Ishikawa (cell line): Measurements from ENCODE around the gene PEAK3.

ENCODE experiments used
- CEBPB ChIP-seq: IDR thresholded peaks from 2 replicates; pipeline ENCODE4 v1.6.1; 2012
- CREB1 ChIP-seq: IDR thresholded peaks from 2 replicates; pipeline ENCODE4 v1.6.1; 2012; ENCODE audit warnings: low read depth
- EGR1 ChIP-seq: IDR thresholded peaks from 2 replicates; pipeline ENCODE4 v1.6.1; 2012
- EP300 ChIP-seq: IDR thresholded peaks from 2 replicates; pipeline ENCODE4 v1.6.1; 2012; ENCODE audit warnings: borderline replicate concordance
- FOXM1 ChIP-seq: IDR thresholded peaks from 2 replicates; pipeline ENCODE4 v1.6.1; 2012; ENCODE audit warnings: low read depth, borderline replicate concordance
- NFIC ChIP-seq: IDR thresholded peaks from 2 replicates; pipeline ENCODE4 v1.6.1; 2012
- RAD21 ChIP-seq: IDR thresholded peaks from 2 replicates; pipeline ENCODE4 v1.6.1; 2012; ENCODE audit warnings: low read depth
- REST ChIP-seq: IDR thresholded peaks from 2 replicates; pipeline ENCODE4 v1.6.1; 2012; ENCODE audit warnings: low read depth, mild to moderate bottlenecking
- TAF1 ChIP-seq: IDR thresholded peaks from 2 replicates; pipeline ENCODE4 v1.6.1; 2012; ENCODE audit warnings: low read depth, mild to moderate bottlenecking
- TCF12 ChIP-seq: IDR thresholded peaks from 2 replicates; pipeline ENCODE4 v1.6.1; 2012; ENCODE audit warnings: low read depth
- TEAD4 ChIP-seq: IDR thresholded peaks from 2 replicates; pipeline ENCODE4 v1.6.1; 2012
- YY1 ChIP-seq: IDR thresholded peaks from 2 replicates; pipeline ENCODE4 v1.6.1; 2012; ENCODE audit warnings: low read depth
- ZBTB7A ChIP-seq: IDR thresholded peaks from 2 replicates; pipeline ENCODE4 v1.6.1; 2012; ENCODE audit warnings: low read depth
- TF ChIP-seq, protein P1 (sequence below): IDR thresholded peaks from 2 replicates; pipeline ENCODE4 v1.6.1; 2012
- TF ChIP-seq, protein P2 (sequence below): IDR thresholded peaks from 2 replicates; pipeline ENCODE4 v1.6.1; 2012

Gene PEAK3

GRCh38 chr19:2242092-2242537 is 39.9 kb downstream of the PEAK3 start:
- TF ChIP-seq, protein P1, sequence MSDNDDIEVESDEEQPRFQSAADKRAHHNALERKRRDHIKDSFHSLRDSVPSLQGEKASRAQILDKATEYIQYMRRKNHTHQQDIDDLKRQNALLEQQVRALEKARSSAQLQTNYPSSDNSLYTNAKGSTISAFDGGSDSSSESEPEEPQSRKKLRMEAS, result no peak
- no peak for TF ChIP-seq FOXM1
- no peak for TF ChIP-seq CEBPB
- TF ChIP-seq TEAD4, result no peak
- TF ChIP-seq, protein P2, sequence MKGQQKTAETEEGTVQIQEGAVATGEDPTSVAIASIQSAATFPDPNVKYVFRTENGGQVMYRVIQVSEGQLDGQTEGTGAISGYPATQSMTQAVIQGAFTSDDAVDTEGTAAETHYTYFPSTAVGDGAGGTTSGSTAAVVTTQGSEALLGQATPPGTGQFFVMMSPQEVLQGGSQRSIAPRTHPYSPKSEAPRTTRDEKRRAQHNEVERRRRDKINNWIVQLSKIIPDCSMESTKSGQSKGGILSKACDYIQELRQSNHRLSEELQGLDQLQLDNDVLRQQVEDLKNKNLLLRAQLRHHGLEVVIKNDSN, result no peak
- no peak for TF ChIP-seq EP300
- no peak for TF ChIP-seq TAF1
- TF ChIP-seq ZBTB7A, result no peak
- TF ChIP-seq YY1, result no peak
- no peak for TF ChIP-seq REST
- TF ChIP-seq NFIC, result no peak

DNA sequence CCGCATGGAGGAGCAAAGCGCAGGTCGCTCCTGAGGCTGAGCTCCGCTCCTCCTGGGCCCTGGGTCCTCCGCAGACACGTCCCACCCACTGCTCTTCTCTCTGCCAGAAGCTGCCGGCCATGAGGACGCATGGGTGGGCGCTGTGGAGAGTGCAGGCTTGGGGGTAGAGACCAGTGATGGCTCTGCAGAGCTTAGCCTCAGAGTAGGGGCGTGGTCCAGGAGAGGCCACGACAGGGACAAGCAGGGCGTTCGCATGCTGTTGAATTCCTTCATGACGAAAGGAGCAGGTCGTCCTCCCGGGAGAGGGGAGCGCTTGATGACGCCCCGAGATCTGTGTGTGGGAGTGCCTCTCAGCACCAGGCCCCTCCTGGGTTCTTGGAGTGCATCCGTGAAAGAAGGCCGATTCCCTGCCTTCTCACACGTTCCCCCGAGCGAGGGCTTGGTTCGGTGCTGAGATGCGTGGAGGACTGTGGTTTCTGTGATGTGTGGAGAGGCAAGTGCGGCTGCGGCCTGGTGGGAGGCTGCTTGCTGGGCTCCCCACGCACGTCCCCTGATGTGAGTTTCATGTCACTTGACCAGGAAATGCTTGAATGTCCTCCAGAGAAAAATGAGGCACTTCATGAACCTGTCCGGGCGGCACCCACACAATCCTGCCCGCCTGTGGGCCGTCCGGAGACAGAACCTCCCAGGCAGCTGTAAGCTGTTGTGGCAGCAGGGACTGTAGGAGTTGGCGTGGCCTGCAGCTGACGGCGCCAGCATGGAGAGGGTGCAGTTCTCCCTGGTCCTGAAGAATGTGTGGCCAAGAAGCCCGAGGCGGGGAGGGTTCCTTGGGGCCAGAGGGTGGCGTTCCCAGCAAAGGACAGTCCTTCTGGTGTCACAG is 40.9 kb downstream of the PEAK3 start:
- TF ChIP-seq EGR1 (no peak), NFIC (no peak), CREB1 (no peak)

DNA sequence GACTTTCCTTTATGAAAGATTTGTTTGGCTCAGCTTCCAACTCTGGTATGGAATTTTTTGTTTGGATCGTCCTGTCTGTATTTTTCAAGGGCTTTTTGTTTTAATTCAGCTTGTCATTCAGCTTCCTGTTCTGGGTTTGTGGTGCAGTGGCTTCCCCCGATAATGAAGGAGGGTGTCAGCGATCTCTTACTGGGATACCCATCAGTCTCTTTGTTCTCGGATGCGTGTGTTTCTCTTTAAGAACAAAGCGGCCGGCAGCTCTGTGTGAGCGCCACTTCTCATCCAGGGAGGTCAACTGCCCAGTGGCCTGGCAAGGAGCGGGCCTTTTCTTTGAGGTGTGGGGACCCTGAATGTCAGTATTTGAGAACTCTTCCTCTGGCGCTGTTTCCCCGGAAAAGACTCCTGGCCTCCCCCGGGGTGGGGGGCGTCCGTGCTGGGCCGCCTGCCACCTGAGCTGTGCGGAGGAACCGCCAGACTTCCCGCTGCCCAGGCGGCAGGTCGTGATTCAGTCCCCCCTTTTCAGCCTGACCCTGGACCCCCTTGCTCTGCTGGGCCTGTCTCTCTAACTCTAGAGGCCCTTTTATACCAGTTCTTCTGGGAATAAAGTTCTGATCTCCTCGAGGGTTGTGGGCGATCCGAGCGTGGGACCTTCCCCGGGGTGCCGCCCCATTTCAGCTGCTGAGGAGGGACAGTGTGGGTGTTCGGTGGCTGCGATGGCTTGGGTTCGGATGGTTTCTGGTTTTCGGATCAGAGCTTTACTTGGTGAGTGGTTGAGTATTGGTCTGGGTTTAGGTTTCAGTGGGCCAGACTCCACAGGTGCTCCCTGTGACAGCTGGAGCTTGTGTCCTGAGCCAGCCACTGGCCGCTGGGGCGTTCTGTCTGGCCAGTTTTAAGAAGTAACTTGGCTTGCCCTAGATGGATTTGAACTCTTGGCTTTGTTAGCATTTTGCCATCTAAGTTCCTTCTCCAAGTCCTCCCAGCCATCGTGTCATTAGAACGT is 41.9 kb downstream of the PEAK3 start:
- TF ChIP-seq CREB1, result no peak
- TF ChIP-seq YY1, result no peak
- no peak for TF ChIP-seq CEBPB
- no peak for TF ChIP-seq FOXM1

- TF ChIP-seq ZBTB7A (no peak), RAD21 (no peak), YY1 (no peak), TAF1 (no peak), TCF12 (no peak), FOXM1 (no peak), EP300 (no peak), CREB1 (no peak), NFIC (no peak), REST (no peak), TEAD4 (no peak)
- TF ChIP-seq, protein P2, result no peak
- TF ChIP-seq, protein P1, result no peak
These were observed 42.8 kb downstream of the PEAK3 start for GRCh38 chr19:2239173-2239572.

DNA sequence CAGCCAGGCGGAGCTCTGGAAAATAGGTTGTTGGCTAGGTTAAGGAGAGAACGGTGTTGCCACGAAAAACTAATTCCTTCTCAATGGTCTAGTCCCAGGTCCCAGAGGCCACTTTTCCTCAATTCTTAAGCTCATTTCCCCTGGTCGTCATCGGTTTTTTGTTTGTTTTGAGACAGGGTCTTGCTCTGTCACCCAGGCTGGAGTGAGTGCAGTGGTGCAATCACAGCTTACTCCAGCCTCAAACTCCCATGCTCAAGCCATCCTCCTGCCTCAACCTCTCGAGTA is 44.2 kb downstream of the PEAK3 start:
- no peak for TF ChIP-seq NFIC
- TF ChIP-seq, protein P2, result no peak
- no peak for TF ChIP-seq CREB1
- TF ChIP-seq RAD21, result no peak
- TF ChIP-seq TEAD4, result no peak
- no peak for TF ChIP-seq CEBPB
- no peak for TF ChIP-seq TCF12
- TF ChIP-seq ZBTB7A, result no peak
- no peak for TF ChIP-seq EP300
